HG02623 (cell line): ENCODE results near the gene FOXF2.

Experiments used
- ATAC-seq: cut with Tn5 transposase; IDR thresholded peaks from one replicate; pipeline ENCODE4 v1.9.1; 2021; ENCODE audit warnings: moderate library complexity; ENCODE audit not compliant: unreplicated experiment

FOXF2 gene

DNA sequence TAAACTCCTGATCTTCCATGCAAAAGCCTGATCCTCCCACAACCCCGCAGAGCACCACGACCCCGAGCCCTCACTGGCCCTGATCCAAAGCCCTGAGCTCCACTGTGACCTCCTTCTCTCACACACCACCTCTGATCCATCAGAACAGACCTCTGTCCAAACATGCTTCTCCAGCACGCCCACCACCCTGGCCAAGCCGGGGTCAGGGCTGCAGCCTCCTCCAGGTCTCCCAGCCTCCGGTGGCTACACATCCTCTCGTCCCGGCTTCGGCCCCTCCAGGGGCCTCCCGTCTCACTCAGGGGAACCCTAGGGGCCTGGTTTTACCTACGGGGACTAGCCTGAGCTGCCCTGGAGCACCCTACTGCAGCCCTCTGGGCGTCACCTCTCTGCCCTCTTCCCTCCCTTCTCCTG lies 49.1 kb downstream of the FOXF2 start:
- no peak for ATAC-seq

GRCh38 chr6:1439349-1439748 lies 50.0 kb downstream of the FOXF2 start:
- ATAC-seq: no peak

- ATAC-seq: no peak
Observed at GRCh38 chr6:1442929-1443328, 53.6 kb downstream of the FOXF2 start.
